H1 (cell line): ENCODE results near the gene PFDN1. TPM values are rescaled to one million over a fixed set of nuclear protein-coding genes. Genes with fewer than 3 reads are reported as not detected.

ENCODE experiments used
- CTCF ChIA-PET: fragments of 300-600 bp; sonication (Branson Sonifier 250); formaldehyde crosslinking; loops from one replicate; lab custom pipeline; 2021; ENCODE audit not compliant: partially characterized antibody; lab: Charles Lee
- POLR2A ChIA-PET: fragments of 300-600 bp; sonication (Branson Sonifier 250); formaldehyde crosslinking; loops from one replicate; lab custom pipeline; 2021; ENCODE audit warnings: inconsistent platforms; ENCODE audit not compliant: partially characterized antibody; lab: Charles Lee
- DNase-seq, 2 experiments: peaks; one replicate each; pipeline versions ENCODE4 v3.0.0 to v3.0.0-alpha.2; 2010 to 2022; ENCODE audit warnings: low spot score in 2 of 2, low read depth in 1 of 2, mixed read lengths in 1 of 2
- FAIRE-seq: peaks from 2 replicates; lab custom pipeline; 2011; peaks lifted over from hg19 to GRCh38; lab: Jason Lieb, UNC
- H2AFZ ChIP-seq: 2 replicates; pipeline ENCODE4 v1.8.1; 2012; ENCODE audit warnings: low read length, inconsistent platforms
- H2AK5ac ChIP-seq: 2 replicates; pipeline ENCODE4 v1.6.1; 2013; ENCODE audit warnings: low read depth, low read length
- H2BK120ac ChIP-seq: replicated peaks from 2 replicates; pipeline ENCODE3; 2013; ENCODE audit warnings: low read depth, low read length, inconsistent platforms
- H2BK12ac ChIP-seq: 2 replicates; pipeline ENCODE4 v1.6.1; 2013; ENCODE audit warnings: low read depth, low read length
- H2BK15ac ChIP-seq: 2 replicates; pipeline ENCODE4 v1.6.1; 2013; ENCODE audit warnings: low read length
- H2BK20ac ChIP-seq: 2 replicates; pipeline ENCODE4 v1.6.1; 2013; ENCODE audit warnings: low read length
- H2BK5ac ChIP-seq: 2 replicates; pipeline ENCODE4 v1.6.1; 2013; ENCODE audit warnings: low read depth, low read length
- H3K14ac ChIP-seq: 2 replicates; pipeline ENCODE4 v1.6.1; 2013; ENCODE audit warnings: inconsistent platforms; ENCODE audit not compliant: insufficient read length
- H3K18ac ChIP-seq: 2 replicates; pipeline ENCODE4 v1.6.1; 2013; ENCODE audit warnings: low read length; ENCODE audit errors: extremely low read depth
- H3K23ac ChIP-seq: 2 replicates; pipeline ENCODE4 v1.6.1; 2013; ENCODE audit warnings: inconsistent platforms; ENCODE audit not compliant: insufficient read length
- H3K23me2 ChIP-seq: 2 replicates; pipeline ENCODE4 v1.6.1; 2013; ENCODE audit warnings: low read depth, low read length
- H3K27ac ChIP-seq: 2 replicates; pipeline ENCODE4 v1.6.1; 2011; ENCODE audit warnings: low read depth, low read length, inconsistent platforms
- H3K27me3 ChIP-seq, 4 experiments: replicated peaks in 1 of 4; 1 replicate in 1 of 4; 2 replicates in 3 of 4; pipeline versions ENCODE4 v1.6.1 to v1.8.1; 2011 to 2013; ENCODE audit warnings: low read length in 3 of 4, mild to moderate bottlenecking in 3 of 4, inconsistent platforms in 2 of 4, mixed read lengths in 2 of 4, moderate library complexity in 1 of 4; ENCODE audit not compliant: control insufficient read depth in 3 of 4, insufficient read depth in 3 of 4; ENCODE audit errors: extremely low read depth in 1 of 4
- H3K36me3 ChIP-seq, 4 experiments: 2 replicates each; pipeline versions ENCODE4 v1.6.1 to v1.8.1; 2011 to 2013; ENCODE audit warnings: mild to moderate bottlenecking in 4 of 4, low read length in 3 of 4, moderate library complexity in 2 of 4, control low read depth in 1 of 4, inconsistent platforms in 1 of 4; ENCODE audit not compliant: insufficient read depth in 4 of 4, control insufficient read depth in 2 of 4
- H3K4ac ChIP-seq: replicated peaks from 2 replicates; pipeline ENCODE3; 2013; ENCODE audit warnings: low read length, low read depth, mixed read lengths, inconsistent platforms; ENCODE audit not compliant: insufficient read length
- H3K4me1 ChIP-seq, 4 experiments: replicated peaks in 1 of 4; 1 replicate in 1 of 4; 2 replicates in 3 of 4; pipeline versions ENCODE4 v1.6.1 to v1.8.1; 2011 to 2013; ENCODE audit warnings: low read length in 3 of 4, inconsistent platforms in 2 of 4, mixed read lengths in 1 of 4; ENCODE audit not compliant: insufficient read depth in 4 of 4, control insufficient read depth in 3 of 4
- H3K4me2 ChIP-seq, 2 experiments: 2 replicates each; pipeline versions ENCODE4 v1.6.1 to v1.8.1; 2011 to 2013; ENCODE audit warnings: low read depth in 2 of 2, low read length in 2 of 2, control low read depth in 1 of 2, inconsistent platforms in 1 of 2, mild to moderate bottlenecking in 1 of 2; ENCODE audit not compliant: insufficient read depth in 1 of 2
- H3K4me3 ChIP-seq, 4 experiments: fragments of 200-600, 300-600 bp in 1 of 4; sonication (generic), shearing (Covaris generic), sonication (Bioruptor Twin) in 1 of 4; 2 replicates each; pipeline versions ENCODE4 v1.5.1 to v1.8.1; 2011 to 2016; ENCODE audit warnings: low read length in 4 of 4, low read depth in 3 of 4, control low read depth in 2 of 4, inconsistent platforms in 2 of 4, mild to moderate bottlenecking in 2 of 4, mixed read lengths in 1 of 4, moderate library complexity in 1 of 4; ENCODE audit not compliant: insufficient read depth in 2 of 4; ENCODE audit errors: extremely low read depth in 1 of 4
- H3K56ac ChIP-seq: replicated peaks from 2 replicates; pipeline ENCODE3; 2013; ENCODE audit warnings: low read depth, mild to moderate bottlenecking, mixed read lengths, low read length, inconsistent platforms; ENCODE audit not compliant: insufficient read length
- H3K79me1 ChIP-seq: 2 replicates; pipeline ENCODE4 v1.6.1; 2013; ENCODE audit warnings: low read depth, low read length, control low read depth
- H3K79me2 ChIP-seq, 2 experiments: 2 replicates each; pipeline versions ENCODE4 v1.6.1 to v1.8.1; 2012 to 2013; ENCODE audit warnings: low read length in 2 of 2, mild to moderate bottlenecking in 2 of 2, inconsistent platforms in 1 of 2; ENCODE audit not compliant: insufficient read depth in 2 of 2, control insufficient read depth in 1 of 2
- H3K9ac ChIP-seq, 4 experiments: replicated peaks in 1 of 4; 1 replicate in 1 of 4; 2 replicates in 3 of 4; pipeline versions ENCODE4 v1.6.1 to v1.8.1; 2011 to 2013; ENCODE audit warnings: low read depth in 3 of 4, low read length in 3 of 4, control low read depth in 2 of 4, mild to moderate bottlenecking in 2 of 4, moderate library complexity in 2 of 4, inconsistent platforms in 1 of 4; ENCODE audit errors: extremely low read depth in 1 of 4
- H3K9me3 ChIP-seq, 2 experiments: 2 replicates each; pipeline versions ENCODE4 v1.6.1 to v1.8.1; 2012 to 2013; ENCODE audit warnings: mild to moderate bottlenecking in 2 of 2, moderate library complexity in 2 of 2, control low read depth in 1 of 2, inconsistent platforms in 1 of 2, low read depth in 1 of 2, low read length in 1 of 2, mixed read lengths in 1 of 2; ENCODE audit not compliant: insufficient read depth in 2 of 2
- H4K20me1 ChIP-seq, 2 experiments: replicated peaks in 1 of 2; 2 replicates each; pipeline versions ENCODE3 to v1.8.1; 2011 to 2013; ENCODE audit warnings: inconsistent platforms in 2 of 2, low read length in 2 of 2, mild to moderate bottlenecking in 1 of 2; ENCODE audit not compliant: insufficient read depth in 2 of 2, control insufficient read depth in 1 of 2
- H4K5ac ChIP-seq: 2 replicates; pipeline ENCODE4 v1.6.1; 2013; ENCODE audit warnings: low read length, low read depth, mixed read lengths, inconsistent platforms; ENCODE audit not compliant: insufficient read length
- H4K8ac ChIP-seq: 2 replicates; pipeline ENCODE4 v1.8.0; 2013; ENCODE audit warnings: mild to moderate bottlenecking, moderate library complexity, low read length, inconsistent platforms; ENCODE audit not compliant: insufficient read depth; ENCODE audit errors: extremely low read depth
- H4K91ac ChIP-seq: replicated peaks from 2 replicates; pipeline ENCODE3; 2013; ENCODE audit warnings: low read length, mixed read lengths, inconsistent platforms; ENCODE audit not compliant: insufficient read length
- BRCA1 ChIP-seq: IDR thresholded peaks from 2 replicates; pipeline ENCODE4 v1.6.1; 2012; ENCODE audit warnings: low read depth, low read length, improper control_type of control experiment
- CHD1 ChIP-seq: IDR thresholded peaks from 2 replicates; pipeline ENCODE4 v1.6.1; 2012; ENCODE audit warnings: low read depth, low read length, improper control_type of control experiment
- CHD2 ChIP-seq: IDR thresholded peaks from 2 replicates; pipeline ENCODE4 v1.6.1; 2012; ENCODE audit warnings: low read length, improper control_type of control experiment
- CREB1 ChIP-seq: IDR thresholded peaks from 2 replicates; pipeline ENCODE4 v1.6.1; 2012; ENCODE audit warnings: inconsistent platforms
- HDAC6 ChIP-seq: IDR thresholded peaks from one replicate; pipeline ENCODE4 v1.7.1; 2012; ENCODE audit warnings: low read depth, mild to moderate bottlenecking, inconsistent platforms, low read length, moderate library complexity
- KDM4A ChIP-seq: IDR thresholded peaks from one replicate; pipeline ENCODE4 v1.7.1; 2012; ENCODE audit warnings: low read depth, mild to moderate bottlenecking, moderate library complexity, low read length, inconsistent platforms; ENCODE audit not compliant: severe bottlenecking
- KDM5A ChIP-seq: fragments of 200-600 bp; IDR thresholded peaks from 2 replicates; pipeline ENCODE4 v1.7.1; 2012; ENCODE audit warnings: mild to moderate bottlenecking, low read length, inconsistent platforms, mixed read lengths
- NANOG ChIP-seq: IDR thresholded peaks from 2 replicates; pipeline ENCODE4 v1.6.1; 2011; ENCODE audit warnings: low read length, low read depth, mild to moderate bottlenecking, inconsistent platforms; ENCODE audit not compliant: insufficient read depth, poor library complexity, severe bottlenecking
- POLR2AphosphoS5 ChIP-seq: IDR thresholded peaks from 2 replicates; pipeline ENCODE4 v1.6.1; 2011; ENCODE audit warnings: low read depth, low read length
- SIRT6 ChIP-seq: IDR thresholded peaks from one replicate; pipeline ENCODE4 v1.7.1; 2012; ENCODE audit warnings: low read length, inconsistent platforms
- TAF1 ChIP-seq: IDR thresholded peaks from 2 replicates; pipeline ENCODE4 v1.6.1; 2011; ENCODE audit warnings: mild to moderate bottlenecking, low read depth, low read length
- TBP ChIP-seq: IDR thresholded peaks from 2 replicates; pipeline ENCODE4 v1.6.1; 2011; ENCODE audit warnings: low read depth, low read length, improper control_type of control experiment
- USF2 ChIP-seq: IDR thresholded peaks from 2 replicates; pipeline ENCODE4 v1.6.1; 2011; ENCODE audit warnings: low read length, improper control_type of control experiment
- WGBS, 2 experiments: shearing (Covaris generic) in 1 of 2; methylation state at CpG; one replicate each; pipeline versions ENCODE4 v1.1.6 to v1.1.7; 2013 to 2015; ENCODE audit warnings: low lambda C conversion rate in 2 of 2, mixed read lengths in 2 of 2, inconsistent platforms in 1 of 2, low coverage in 1 of 2, missing lambda C conversion rate in 1 of 2; ENCODE audit not compliant: insufficient replicate concordance in 2 of 2, insufficient coverage in 1 of 2, insufficient read length in 1 of 2; ENCODE audit errors: extremely low coverage in 1 of 2, missing lambda C conversion rate in 1 of 2; 5-methylcytosine and 5-hydroxymethylcytosine counted together
- polyA plus RNA-seq, 7 experiments: library from polyadenylated mRNA; depleted of rRNA in 3 of 7; stranded (reverse) in 5 of 7; unstranded in 2 of 7; fragments of >200 nt in 5 of 7; fragments of 200-250 nt in 2 of 7; gene quantifications; 1 replicate in 5 of 7; 2 replicates in 1 of 7; 4 replicates in 1 of 7; pipeline versions ENCODE4 v1.2.1 to v1.2.3, GENCODE V29; 2011 to 2013; ENCODE audit warnings: missing spikeins in 2 of 7, mixed read lengths in 2 of 7
- total RNA-seq: library from RNA; stranded (reverse); fragmentation: NEBNext Ultra II Directional; extraction: Animal tissue kit (Norgen Biotek cat#: 25700); gene quantifications from 2 replicates; pipeline ENCODE4 v1.2.1, GENCODE V29; 2021

PFDN1 gene
- total and polyA plus RNA-seq, 2 of the 8 experiments (the other 6 are each of a cell fraction or from before 2014, with no cell fraction given) = 53.0 to 89.6 TPM

- no peak overlapping the region for H3K18ac ChIP-seq
- H3K23me2 ChIP-seq = no peaks in the 10 kb centered on the region
- no peak overlapping the region for H3K14ac ChIP-seq
- no peak overlapping the region for H2AFZ ChIP-seq
- H3K9ac ChIP-seq = no peak overlapping the region
- peaks cover 1 to 3% of the 10 kb centered on the region in 2 experiments for H4K20me1 ChIP-seq
- no peak overlapping the region for H2BK15ac ChIP-seq
- H4K8ac ChIP-seq = no peak overlapping the region
- no peak overlapping the region for H4K91ac ChIP-seq
- no peak for FAIRE-seq
- H3K23ac ChIP-seq = no peak overlapping the region
- H3K4me1 ChIP-seq = peaks cover 3 to 10% (median 7%) of the 10 kb centered on the region in 4 experiments; a peak in 6 of 7 replicates
- H3K79me2 ChIP-seq = no peaks in the 10 kb centered on the region
- CTCF ChIA-PET = interaction anchor here (0.6 to 25.9 kb wide), 16 partner anchors 8 to 916 kb away, joined by 3 to 676 read pairs (median 5); partner anchors contain the start of genes EIF4EBP3, HBEGF and SLC4A9
- H3K27ac ChIP-seq = no peak overlapping the region
- H3K36me3 ChIP-seq = no peaks in the 10 kb centered on the region
- H3K56ac ChIP-seq = no peak overlapping the region
- H3K9me3 ChIP-seq = no peaks in the 10 kb centered on the region
- H4K5ac ChIP-seq = no peak overlapping the region
- H2AK5ac ChIP-seq = no peak overlapping the region
- no peak overlapping the region for H2BK5ac ChIP-seq
- H3K79me1 ChIP-seq = no peaks in the 10 kb centered on the region; the same call in 1 of the 2 replicates
- no peak overlapping the region for H2BK20ac ChIP-seq
- POLR2A ChIA-PET = interaction anchor here (1.1 kb wide), 1 partner anchor 118 kb away, joined by 3 read pairs; no protein-coding TSS in a partner anchor
- 84% methylated on average over 6 of the region's 6 CpGs; no CpG with 5 or more reads in 1 of the 2 experiments for WGBS, 2 experiments
- DNase-seq = no peak
- H2BK12ac ChIP-seq = no peak overlapping the region
- H3K4ac ChIP-seq = no peak overlapping the region
- no peak overlapping the region for H2BK120ac ChIP-seq
- H3K27me3 ChIP-seq = no peaks in the 10 kb centered on the region
- no peak overlapping the region for H3K4me2 ChIP-seq
- no peak overlapping the region for H3K4me3 ChIP-seq
- TF ChIP-seq TAF1 (no peak), CHD2 (no peak), SIRT6 (no peak), KDM5A (no peak), POLR2AphosphoS5 (no peak), KDM4A (no peak), BRCA1 (no peak), NANOG (no peak), HDAC6 (no peak), CHD1 (no peak), CREB1 (no peak), USF2 (no peak), TBP (no peak)
These were observed 65.9 kb downstream of the PFDN1 start for GRCh38 chr5:140236891-140237598.
